B cell (primary cell): ENCODE data around the gene LSM7.

Experiments used
- CTCF ChIP-seq: fragments of 200-600 bp; IDR thresholded peaks from one replicate; pipeline ENCODE4 v1.8.0; 2022; ENCODE audit warnings: antibody characterized with exemption, mild to moderate bottlenecking
- EZH2 ChIP-seq: IDR thresholded peaks from 2 replicates; pipeline ENCODE4 v1.6.1; 2012; ENCODE audit warnings: borderline replicate concordance, low read depth, mild to moderate bottlenecking, moderate library complexity, low read length; ENCODE audit not compliant: insufficient read depth, poor library complexity, severe bottlenecking

- no peak for TF ChIP-seq CTCF
- no peak for TF ChIP-seq EZH2
Measured at GRCh38 chr19:2320939-2321338, 7.4 kb downstream of the LSM7 start.
